Measurements from ENCODE around the gene WDR82.

Gene WDR82

DNA sequence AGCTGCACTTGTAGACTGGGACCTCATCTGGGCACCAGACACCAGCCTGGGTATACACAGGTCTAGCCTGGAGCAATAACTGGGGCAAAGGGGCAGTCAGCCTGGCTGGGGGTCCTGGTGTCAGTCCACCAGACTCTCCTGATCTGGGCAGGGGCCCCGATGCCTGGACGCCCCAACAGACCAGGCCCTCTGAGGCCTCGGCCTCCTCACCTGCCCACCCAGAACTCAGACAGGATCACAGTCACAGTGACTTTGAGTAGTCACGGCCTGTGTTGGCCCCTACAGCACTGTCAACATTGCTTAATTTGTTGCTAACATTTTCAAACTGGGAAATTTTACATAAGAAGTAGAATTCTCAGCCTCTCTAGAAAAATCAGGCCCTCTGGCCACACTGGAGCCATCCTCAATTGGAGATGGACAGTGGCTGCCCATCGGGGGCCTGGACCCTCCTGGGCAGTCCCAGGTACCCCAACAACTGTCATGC lies 45.3 kb downstream of the WDR82 start:
- H4K91ac ChIP-seq (ENCODE audit: low read length): no peak overlapping the region
- peak overlapping the region; percentile 26 for H3K9ac ChIP-seq (ENCODE audit: low read length)
- no peaks in the 10 kb centered on the region for H3K27me3 ChIP-seq (ENCODE audit: control insufficient read depth in 1 of 2, insufficient read depth in 1 of 2, low read length in 2 of 2)
- H2AK5ac ChIP-seq (ENCODE audit: low read length, severe bottlenecking): no peak overlapping the region
- H2BK120ac ChIP-seq (ENCODE audit: low read depth, low read length): no peak overlapping the region
- WGBS: 96% methylated on average over 5 of the region's 5 CpGs
- H3K27ac ChIP-seq (ENCODE audit: low read length, poor library complexity, severe bottlenecking): no peak overlapping the region
- H3K9me3 ChIP-seq (ENCODE audit: control insufficient read depth, low read length): no peaks in the 10 kb centered on the region
- no peak overlapping the region for H3K4ac ChIP-seq (ENCODE audit: low read depth in 1 of 2, low read length in 2 of 2)
- no peak overlapping the region for H3K18ac ChIP-seq (ENCODE audit: low read depth in 1 of 2, low read length in 2 of 2)
- no peak overlapping the region for H3K23ac ChIP-seq (ENCODE audit: low read length in 2 of 2)
- H3K4me1 ChIP-seq (ENCODE audit: control insufficient read depth, insufficient read depth, low read depth, low read length): peaks cover 31% of the 10 kb centered on the region
- DNase-seq: no peak
- H2BK5ac ChIP-seq (ENCODE audit: low read depth, low read length, poor library complexity, severe bottlenecking): no peak overlapping the region
- H4K8ac ChIP-seq (ENCODE audit: low read length): no peak overlapping the region
- peaks cover 66 to 74% of the 10 kb centered on the region in 2 experiments for H3K36me3 ChIP-seq (ENCODE audit: control insufficient read depth in 1 of 2, insufficient read depth in 2 of 2, low read depth in 1 of 2, low read length in 2 of 2)
- no peak overlapping the region for H2BK12ac ChIP-seq (ENCODE audit: low read length in 2 of 2)
- H3K4me2 ChIP-seq (ENCODE audit: low read length, poor library complexity, severe bottlenecking): no peak overlapping the region
- H2AFZ ChIP-seq (ENCODE audit: low read depth, low read length): no peak overlapping the region
- no peak overlapping the region for H3K4me3 ChIP-seq (ENCODE audit: insufficient read depth in 1 of 2, low read depth in 1 of 2, low read length in 2 of 2)
- H3K14ac ChIP-seq (ENCODE audit: low read length in 2 of 2): no peak overlapping the region
- peaks cover 47% of the 10 kb centered on the region for H3K79me1 ChIP-seq (replicated peaks; ENCODE audit: low read length, poor library complexity, severe bottlenecking)
- no peak overlapping the region for H2BK15ac ChIP-seq (ENCODE audit: low read depth, poor library complexity, severe bottlenecking)

DNA sequence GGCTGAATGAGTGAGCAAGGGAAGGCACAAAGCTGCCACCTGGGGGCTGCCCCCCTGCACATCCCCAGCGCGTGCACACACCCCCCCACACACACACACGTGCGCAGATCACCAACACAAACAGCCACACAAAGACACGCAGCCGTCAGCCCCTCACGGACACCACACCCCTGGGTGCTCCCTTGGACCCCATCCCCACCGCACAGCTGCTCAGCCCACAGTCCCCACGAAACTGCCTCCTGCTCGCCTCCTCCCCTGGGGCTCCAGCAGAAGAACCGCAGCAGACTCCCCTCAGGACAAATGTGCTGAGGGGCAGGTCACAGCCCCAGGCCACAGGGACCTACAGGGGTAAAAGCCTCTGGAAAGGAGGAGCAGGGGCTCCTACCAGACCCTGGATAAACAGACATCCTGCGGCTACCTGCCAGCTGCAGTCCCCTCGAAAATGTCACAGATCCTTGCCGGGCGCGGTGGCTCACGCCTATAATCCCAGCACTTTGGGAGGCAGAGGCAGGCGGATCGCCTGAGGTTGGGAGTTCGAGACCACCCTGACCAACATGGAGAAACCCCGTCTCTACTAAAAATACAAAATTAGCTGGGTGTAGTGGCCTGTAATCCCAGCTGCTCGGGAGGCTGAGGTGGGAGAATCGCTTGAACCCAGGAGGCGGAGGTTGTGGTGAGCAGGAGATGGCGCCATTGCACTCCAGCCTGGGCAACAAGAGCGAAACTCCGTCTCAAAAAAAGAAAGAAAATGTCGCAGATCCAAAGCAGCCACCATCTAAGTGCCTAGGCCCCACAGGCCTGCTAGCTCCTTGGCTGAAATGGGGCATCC lies 46.0 kb downstream of the WDR82 start:
- H4K91ac ChIP-seq (ENCODE audit: low read length): no peak overlapping the region
- H4K8ac ChIP-seq (ENCODE audit: low read length): no peak overlapping the region
- H2BK15ac ChIP-seq (ENCODE audit: low read depth, poor library complexity, severe bottlenecking): no peak overlapping the region
- no peak overlapping the region for H2BK12ac ChIP-seq (ENCODE audit: low read length in 2 of 2)
- no peak overlapping the region for H3K27ac ChIP-seq (ENCODE audit: low read length, poor library complexity, severe bottlenecking)
- no peak overlapping the region for H3K18ac ChIP-seq (ENCODE audit: low read depth in 1 of 2, low read length in 2 of 2)
- no peak overlapping the region for H3K4ac ChIP-seq (ENCODE audit: low read depth in 1 of 2, low read length in 2 of 2)
- H3K9ac ChIP-seq (ENCODE audit: low read length): peak overlapping the region; percentile 26
- peaks cover 47% of the 10 kb centered on the region for H3K79me1 ChIP-seq (replicated peaks; ENCODE audit: low read length, poor library complexity, severe bottlenecking)
- H3K27me3 ChIP-seq (ENCODE audit: control insufficient read depth in 1 of 2, insufficient read depth in 1 of 2, low read length in 2 of 2): no peaks in the 10 kb centered on the region
- no peak overlapping the region for H3K14ac ChIP-seq (ENCODE audit: low read length in 2 of 2)
- H3K4me1 ChIP-seq (ENCODE audit: control insufficient read depth, insufficient read depth, low read depth, low read length): peaks cover 25% of the 10 kb centered on the region
- no peak overlapping the region for H3K4me2 ChIP-seq (ENCODE audit: low read length, poor library complexity, severe bottlenecking)
- no peak overlapping the region for H3K23ac ChIP-seq (ENCODE audit: low read length in 2 of 2)
- peaks cover 72 to 81% of the 10 kb centered on the region in 2 experiments for H3K36me3 ChIP-seq (ENCODE audit: control insufficient read depth in 1 of 2, insufficient read depth in 2 of 2, low read depth in 1 of 2, low read length in 2 of 2)
- H2AK5ac ChIP-seq (ENCODE audit: low read length, severe bottlenecking): no peak overlapping the region
- H2BK5ac ChIP-seq (ENCODE audit: low read depth, low read length, poor library complexity, severe bottlenecking): no peak overlapping the region
- no peak overlapping the region for H2BK120ac ChIP-seq (ENCODE audit: low read depth, low read length)
- H3K9me3 ChIP-seq (ENCODE audit: control insufficient read depth, low read length): no peaks in the 10 kb centered on the region
- H2AFZ ChIP-seq (ENCODE audit: low read depth, low read length): no peak overlapping the region
- H3K4me3 ChIP-seq (ENCODE audit: insufficient read depth in 1 of 2, low read depth in 1 of 2, low read length in 2 of 2): no peak overlapping the region
- no peak for DNase-seq
- WGBS: 94% methylated on average over 26 of the region's 28 CpGs

DNA sequence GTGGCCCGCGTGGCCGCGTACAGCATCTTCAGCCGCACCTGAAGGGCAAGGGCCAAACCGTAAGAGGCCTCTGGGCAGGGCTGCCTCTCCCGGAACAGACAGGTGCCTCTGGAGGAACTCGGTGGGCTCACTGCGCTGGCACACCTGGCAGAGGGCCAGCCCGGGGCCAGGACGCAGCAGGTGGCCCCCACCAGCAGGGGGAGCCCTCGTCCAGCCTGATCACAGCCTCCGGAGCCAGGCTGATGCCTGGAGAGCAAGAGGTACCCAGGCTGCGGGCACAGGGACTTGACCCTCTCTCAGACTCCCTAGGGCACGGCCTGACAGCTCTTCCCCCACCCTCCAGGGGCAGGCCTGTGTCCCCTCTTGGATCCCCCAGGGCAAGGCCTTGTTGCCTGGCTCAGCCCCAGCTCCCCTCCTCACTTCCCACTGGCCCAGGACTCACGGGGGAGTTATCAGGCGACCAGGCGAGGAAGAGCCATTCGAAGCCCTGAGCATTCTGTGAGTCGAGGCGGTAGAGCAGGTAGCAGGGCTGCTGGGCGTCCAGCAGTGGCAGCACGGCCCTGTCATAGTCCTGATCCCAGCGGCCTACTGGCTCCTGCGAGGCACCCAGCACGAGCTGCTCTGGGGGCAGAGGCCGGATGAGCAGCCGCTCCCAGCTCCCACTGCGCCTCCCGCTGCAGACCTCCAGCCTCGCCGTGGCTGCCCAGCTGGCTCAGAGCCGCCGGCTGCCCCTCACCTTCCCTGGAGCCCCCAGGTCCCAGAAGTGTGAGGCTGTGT lies 46.8 kb downstream of the WDR82 start:
- Histone ChIP-seq H3K14ac (ENCODE audit: low read length in 2 of 2) (no peak overlapping the region), H3K9me3 (ENCODE audit: control insufficient read depth, low read length) (no peaks in the 10 kb centered on the region), H3K4ac (ENCODE audit: low read depth in 1 of 2, low read length in 2 of 2) (no peak overlapping the region), H4K8ac (ENCODE audit: low read length) (peak overlapping the region; percentile 13), H3K4me1 (ENCODE audit: control insufficient read depth, insufficient read depth, low read depth, low read length) (peaks cover 18% of the 10 kb centered on the region), H3K4me2 (ENCODE audit: low read length, poor library complexity, severe bottlenecking) (no peak overlapping the region), H3K27me3 (ENCODE audit: control insufficient read depth in 1 of 2, insufficient read depth in 1 of 2, low read length in 2 of 2) (no peaks in the 10 kb centered on the region), H2BK15ac (ENCODE audit: low read depth, poor library complexity, severe bottlenecking) (no peak overlapping the region), H3K79me1 (replicated peaks; ENCODE audit: low read length, poor library complexity, severe bottlenecking) (peaks cover 47% of the 10 kb centered on the region), H3K36me3 (ENCODE audit: control insufficient read depth in 1 of 2, insufficient read depth in 2 of 2, low read depth in 1 of 2, low read length in 2 of 2) (peaks cover 73 to 86% of the 10 kb centered on the region in 2 experiments), H2BK12ac (ENCODE audit: low read length in 2 of 2) (no peak overlapping the region), H2AFZ (ENCODE audit: low read depth, low read length) (no peak overlapping the region), H2BK5ac (ENCODE audit: low read depth, low read length, poor library complexity, severe bottlenecking) (no peak overlapping the region), H3K9ac (ENCODE audit: low read length) (no peak overlapping the region), H3K18ac (ENCODE audit: low read depth in 1 of 2, low read length in 2 of 2) (no peak overlapping the region), H4K91ac (ENCODE audit: low read length) (no peak overlapping the region), H2AK5ac (ENCODE audit: low read length, severe bottlenecking) (no peak overlapping the region), H3K27ac (ENCODE audit: low read length, poor library complexity, severe bottlenecking) (no peak overlapping the region), H2BK120ac (ENCODE audit: low read depth, low read length) (no peak overlapping the region), H3K4me3 (ENCODE audit: insufficient read depth in 1 of 2, low read depth in 1 of 2, low read length in 2 of 2) (no peak overlapping the region), H3K23ac (ENCODE audit: low read length in 2 of 2) (no peak overlapping the region)
- WGBS: 88% methylated on average over 31 of the region's 34 CpGs
- peak; percentile 45 for DNase-seq

DNA sequence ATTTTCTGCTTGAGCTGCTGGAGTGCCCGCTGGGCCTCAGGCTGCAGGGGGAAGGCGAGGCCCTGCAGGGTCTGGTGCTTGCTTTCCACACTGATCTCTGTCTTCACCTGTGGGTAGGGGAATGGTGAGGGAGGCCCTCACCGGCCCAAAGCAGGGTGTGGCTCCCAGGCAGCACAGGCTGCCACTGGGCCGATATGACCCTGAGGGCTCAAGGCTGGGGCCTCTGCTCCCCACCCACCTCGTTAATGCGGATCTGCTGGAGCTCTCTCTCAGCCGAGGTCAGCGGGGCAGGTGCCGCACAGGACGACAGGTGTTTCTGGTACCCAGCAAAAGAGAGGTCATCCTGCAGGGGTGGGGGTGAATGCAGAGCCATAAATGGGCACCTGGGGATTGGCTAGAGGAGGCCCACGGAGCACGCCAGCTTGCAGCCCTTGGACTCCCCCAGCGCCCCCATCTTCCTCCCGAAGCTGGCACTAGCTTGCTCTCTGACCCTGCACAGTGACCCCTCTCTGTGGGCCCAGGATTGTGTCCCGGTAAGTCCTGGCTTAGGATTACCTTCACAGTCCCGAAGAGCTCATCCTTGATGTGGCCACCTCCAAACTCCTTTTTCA lies 47.5 kb downstream of the WDR82 start:
- Histone ChIP-seq H3K4me3 (ENCODE audit: insufficient read depth in 1 of 2, low read depth in 1 of 2, low read length in 2 of 2) (no peak overlapping the region), H3K9ac (ENCODE audit: low read length) (no peak overlapping the region), H3K4me1 (ENCODE audit: control insufficient read depth, insufficient read depth, low read depth, low read length) (peaks cover 12% of the 10 kb centered on the region), H4K91ac (ENCODE audit: low read length) (no peak overlapping the region), H2BK12ac (ENCODE audit: low read length in 2 of 2) (no peak overlapping the region), H3K4ac (ENCODE audit: low read depth in 1 of 2, low read length in 2 of 2) (no peak overlapping the region), H2BK120ac (ENCODE audit: low read depth, low read length) (no peak overlapping the region), H3K79me1 (replicated peaks; ENCODE audit: low read length, poor library complexity, severe bottlenecking) (peaks cover 47% of the 10 kb centered on the region), H2BK5ac (ENCODE audit: low read depth, low read length, poor library complexity, severe bottlenecking) (no peak overlapping the region), H2AFZ (ENCODE audit: low read depth, low read length) (no peak overlapping the region), H3K9me3 (ENCODE audit: control insufficient read depth, low read length) (no peaks in the 10 kb centered on the region), H2BK15ac (ENCODE audit: low read depth, poor library complexity, severe bottlenecking) (no peak overlapping the region), H3K4me2 (ENCODE audit: low read length, poor library complexity, severe bottlenecking) (no peak overlapping the region), H3K23ac (ENCODE audit: low read length in 2 of 2) (no peak overlapping the region), H3K14ac (ENCODE audit: low read length in 2 of 2) (no peak overlapping the region), H3K18ac (ENCODE audit: low read depth in 1 of 2, low read length in 2 of 2) (no peak overlapping the region), H4K8ac (ENCODE audit: low read length) (no peak overlapping the region), H3K36me3 (ENCODE audit: control insufficient read depth in 1 of 2, insufficient read depth in 2 of 2, low read depth in 1 of 2, low read length in 2 of 2) (peaks cover 73 to 86% of the 10 kb centered on the region in 2 experiments), H3K27ac (ENCODE audit: low read length, poor library complexity, severe bottlenecking) (no peak overlapping the region), H2AK5ac (ENCODE audit: low read length, severe bottlenecking) (no peak overlapping the region), H3K27me3 (ENCODE audit: control insufficient read depth in 1 of 2, insufficient read depth in 1 of 2, low read length in 2 of 2) (peaks cover 0 to 2% of the 10 kb centered on the region in 2 experiments)
- DNase-seq: no peak
- WGBS: 95% methylated on average over 16 of the region's 16 CpGs

All from mesenchymal stem cell (in vitro differentiated cells and primary cell).